NCI-H1092 (cell line): ENCODE results near the gene PTK6.
"Not testable (repeated sequence)": the region's sequence is repeated elsewhere in the genome, so short reads cannot be mapped to it uniquely, and the experiment has no call there.

Source experiments
- DNase-seq: peaks from one replicate; lab custom pipeline; 2025; lab: John Stamatoyannopoulos, UW

PTK6 gene

DNA sequence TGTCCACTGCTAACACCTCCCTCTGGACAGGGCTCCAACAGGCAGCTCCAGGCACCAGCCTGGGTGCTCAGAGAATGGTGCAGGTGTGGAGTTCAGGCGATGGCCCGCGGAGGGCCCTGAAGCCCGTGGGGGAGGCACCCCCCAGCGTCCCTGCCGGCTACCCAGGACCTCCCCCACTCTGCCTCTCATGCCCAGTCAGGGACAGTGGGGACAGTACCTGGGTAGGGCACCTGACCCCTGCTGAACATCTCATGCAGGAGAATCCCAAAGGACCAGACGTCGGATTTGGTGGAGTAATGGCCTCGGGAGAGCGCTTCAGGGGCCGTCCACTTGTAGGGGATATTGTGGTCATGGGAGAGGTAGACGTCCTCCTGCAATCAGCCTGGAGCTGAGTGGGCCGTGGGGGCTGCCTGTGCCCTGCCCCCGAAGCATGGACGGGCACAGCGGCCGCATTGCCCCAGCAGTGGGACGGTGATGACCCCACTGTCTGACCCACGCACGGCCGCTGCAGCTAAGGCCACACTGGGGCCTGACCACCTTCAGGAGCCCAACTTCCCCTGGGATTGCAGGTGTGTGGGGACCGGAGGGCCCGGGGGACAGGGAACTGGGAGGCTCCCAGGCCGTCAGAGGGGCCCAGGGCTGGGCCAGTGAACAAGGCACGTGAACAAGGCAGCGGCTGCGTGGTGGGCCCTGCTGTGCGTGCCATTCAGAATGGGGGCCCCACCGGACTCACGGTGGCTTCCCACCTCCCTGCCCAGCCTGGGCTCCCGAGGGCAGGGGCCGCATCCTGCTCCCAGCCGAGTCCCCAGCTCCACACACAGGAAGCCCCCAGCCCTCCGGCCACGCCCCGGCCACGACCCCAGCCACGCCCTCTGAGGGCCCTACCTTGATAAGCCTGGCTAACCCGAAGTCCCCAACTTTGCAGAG lies 7.1 kb downstream of the PTK6 start:
- no peak for DNase-seq

DNA sequence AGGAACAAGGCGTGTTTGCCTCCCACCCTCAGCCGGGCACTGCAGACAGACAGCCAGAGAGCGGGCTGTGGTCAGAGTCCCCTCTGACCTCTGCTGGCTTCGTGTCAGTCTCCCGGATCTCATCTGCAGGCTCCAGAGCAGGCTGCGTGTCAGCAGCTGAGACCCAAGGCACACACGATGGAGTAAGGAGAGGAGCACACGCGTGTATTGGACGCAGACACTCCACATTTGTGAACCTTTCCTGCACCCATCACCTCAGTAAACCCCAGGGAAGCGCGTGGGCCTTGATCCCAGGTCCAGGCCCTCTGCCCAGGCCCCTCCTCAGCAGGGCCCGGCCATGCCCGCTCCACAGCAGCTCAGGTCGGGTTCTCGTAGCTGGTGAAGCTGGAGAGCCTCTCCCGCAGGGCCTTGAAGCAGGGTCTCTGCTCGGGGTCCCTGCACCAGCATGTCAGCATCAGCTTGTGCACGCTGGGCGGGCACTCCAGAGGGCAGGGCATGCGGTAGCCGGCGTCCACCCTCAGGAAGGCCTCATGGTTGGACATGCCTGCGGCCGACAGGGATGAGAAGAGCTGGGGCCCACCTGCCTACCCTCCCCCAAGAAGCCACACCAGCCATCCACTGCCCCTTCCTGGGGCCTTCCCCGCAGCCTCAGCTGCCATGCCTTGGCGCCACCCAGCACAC lies 7.9 kb downstream of the PTK6 start:
- no peak for DNase-seq

GRCh38 chr20:63527184-63527583 lies 10.0 kb downstream of the PTK6 start:
- no peak for DNase-seq

DNA sequence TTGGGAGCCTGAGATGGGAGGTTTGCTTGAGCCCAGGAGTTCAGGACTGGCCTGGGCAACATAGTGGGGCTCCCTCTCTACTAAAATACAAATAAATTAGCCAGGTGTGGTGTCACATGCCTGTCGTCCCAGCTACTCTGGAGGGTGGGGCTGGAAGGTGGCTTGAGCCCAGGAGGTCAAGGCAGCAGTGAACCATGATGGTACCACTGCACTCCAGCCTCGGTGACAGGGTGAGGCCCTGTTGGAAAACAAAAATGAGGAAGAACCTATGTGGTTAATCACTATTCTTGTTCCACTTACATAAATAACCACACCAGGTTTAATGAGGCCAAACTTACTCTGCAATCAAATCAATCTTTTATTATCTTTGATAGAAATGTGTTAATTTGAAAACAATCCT lies 11.2 kb downstream of the PTK6 start:
- DNase-seq: no peak

- no peak for DNase-seq
These were observed 12.0 kb downstream of the PTK6 start for GRCh38 chr20:63525185-63525584.

GRCh38 chr20:63522981-63523611 lies 14.1 kb downstream of the PTK6 start:
- no peak for DNase-seq

DNA sequence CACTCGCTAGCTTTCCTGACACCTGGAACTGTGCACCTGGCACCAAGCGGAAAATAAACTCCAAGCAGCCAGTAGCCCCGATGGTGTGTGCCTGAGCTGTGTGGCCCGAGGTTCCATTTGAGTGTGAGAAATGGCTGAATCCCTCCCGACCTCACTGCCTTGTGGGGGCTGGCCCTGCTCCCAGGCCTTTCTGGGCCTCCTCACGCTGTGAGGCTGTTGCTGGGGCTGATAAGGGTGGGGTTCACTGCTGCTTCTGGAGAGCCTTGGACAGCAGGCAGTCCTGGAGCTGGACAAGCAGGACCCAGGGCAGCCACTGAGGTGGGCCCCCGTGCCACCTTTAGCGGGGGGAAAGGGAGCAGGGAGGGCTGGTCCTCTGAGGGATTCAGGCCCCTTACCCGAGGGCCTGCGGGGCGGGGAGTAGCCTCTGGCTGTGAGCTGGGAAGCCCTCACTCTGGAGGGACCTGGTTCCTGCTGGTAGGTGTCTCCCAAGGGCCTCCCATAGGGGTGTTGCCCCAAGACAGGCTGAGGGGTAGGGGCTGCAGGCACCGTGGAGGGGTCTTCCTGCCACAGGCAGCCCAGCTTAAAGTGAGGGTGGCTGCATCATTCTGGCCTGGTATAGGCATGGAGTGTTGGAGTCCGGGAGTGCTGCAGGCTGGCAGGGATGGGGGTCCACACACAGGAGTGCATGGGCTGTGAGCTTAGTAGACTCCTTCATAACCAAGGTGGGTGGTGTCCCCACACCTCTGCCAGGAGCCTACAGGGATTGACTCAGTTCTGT lies 14.9 kb downstream of the PTK6 start:
- DNase-seq: no peak

- DNase-seq: no peak
These were observed 15.6 kb downstream of the PTK6 start for GRCh38 chr20:63521602-63522001.

DNA sequence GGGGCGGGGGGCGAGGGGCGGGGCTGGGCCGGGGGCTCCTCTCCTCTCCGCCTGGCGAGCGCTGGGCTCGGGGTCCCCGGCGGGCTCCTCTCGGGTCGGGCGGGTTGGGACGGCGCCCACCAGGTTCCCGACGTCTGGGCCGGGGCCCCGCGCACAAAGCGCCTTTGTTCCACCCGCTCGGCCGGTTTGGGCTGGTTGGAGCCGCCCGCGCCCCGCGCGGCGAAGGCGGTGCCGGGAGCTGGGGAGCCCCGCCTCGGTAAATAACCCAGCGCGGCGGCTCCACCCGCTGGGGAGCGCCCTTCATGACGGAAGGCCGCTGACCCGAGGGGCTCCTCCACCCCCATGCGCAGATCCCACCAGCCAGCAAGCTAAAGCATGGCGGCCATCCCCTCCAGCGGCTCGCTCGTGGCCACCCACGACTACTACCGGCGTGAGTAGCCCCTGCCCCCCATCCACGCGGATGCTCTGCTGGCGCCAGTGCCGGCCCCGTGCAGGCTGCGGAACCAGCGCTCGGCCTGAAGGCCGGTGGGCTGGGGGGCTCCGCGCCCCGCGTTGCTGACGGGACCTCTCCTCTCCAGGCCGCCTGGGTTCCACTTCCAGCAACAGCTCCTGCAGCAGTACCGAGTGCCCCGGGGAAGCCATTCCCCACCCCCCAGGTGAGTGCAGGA lies 16.1 kb downstream of the PTK6 start:
- peak; percentile 54 for DNase-seq

DNA sequence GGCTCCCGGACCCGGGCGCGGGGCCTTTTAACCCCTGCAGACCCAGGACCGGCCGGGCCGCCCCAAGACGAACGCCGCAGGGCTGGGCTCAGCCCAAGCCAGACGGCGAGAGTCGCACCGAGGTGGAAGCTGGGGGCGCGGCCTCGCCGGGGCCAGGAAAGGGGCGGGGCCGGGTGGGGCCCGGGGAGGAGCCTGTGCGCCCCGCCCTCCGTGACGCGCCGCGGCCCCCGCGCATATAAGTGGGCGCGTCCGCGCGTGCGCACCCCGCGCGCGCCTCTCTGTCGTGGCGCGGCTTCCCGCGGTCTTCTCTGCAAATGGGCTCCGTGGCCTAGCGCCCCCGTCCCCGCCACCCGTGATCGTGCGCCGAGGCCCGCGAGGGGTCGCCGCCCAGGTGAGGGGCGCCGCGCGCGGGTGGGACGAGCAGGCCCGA lies 16.7 kb downstream of the PTK6 start, which contains the start of gene PPDPF:
PPDPF (plus strand) TSS at position 262 of the 430 bp plus-strand sequence. CDS start 544 bp downstream, outside the sequence.
- peak; percentile 49 for DNase-seq

DNA sequence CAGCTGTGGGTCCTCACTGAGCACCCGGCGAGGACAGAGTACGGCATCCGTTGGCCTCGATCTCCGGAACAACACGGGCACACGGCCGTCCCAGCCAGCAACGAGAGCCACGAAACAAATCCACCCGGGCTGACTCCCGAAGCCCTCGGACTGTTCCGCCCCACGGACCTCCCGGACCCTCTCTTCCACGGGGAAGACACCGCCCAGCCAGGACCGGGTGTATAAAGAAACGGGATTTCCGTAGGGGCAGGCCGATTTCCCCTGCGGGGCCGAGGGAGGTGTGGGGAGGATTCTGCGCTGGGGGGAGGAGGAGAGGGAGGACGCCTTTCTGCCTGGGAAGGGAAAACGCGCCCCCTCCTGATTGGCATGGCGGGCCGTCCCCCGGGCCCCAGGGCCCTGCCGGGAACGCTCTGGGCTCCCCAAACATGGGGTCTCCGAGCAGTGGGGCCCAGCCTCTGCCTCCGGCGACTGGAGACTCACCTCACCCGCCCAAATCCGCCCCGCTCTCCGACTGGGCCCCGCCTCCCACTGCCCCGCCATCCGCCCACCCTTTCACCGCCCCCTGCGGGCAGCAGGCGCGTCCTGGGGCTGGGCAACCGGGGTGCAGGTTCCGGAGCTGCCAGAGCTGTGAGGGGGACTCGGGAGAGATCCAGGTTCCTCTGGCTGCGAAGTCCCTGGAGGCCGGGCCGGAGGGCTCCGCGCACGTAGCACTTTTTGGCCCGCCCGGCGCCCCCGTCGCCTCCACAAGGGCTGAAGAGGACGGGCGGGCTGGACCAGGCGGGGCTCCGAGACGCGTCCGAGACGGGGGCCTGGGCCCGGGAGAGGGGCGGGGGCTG lies 17.3 kb downstream of the PTK6 start:
- DNase-seq: no peak

DNA sequence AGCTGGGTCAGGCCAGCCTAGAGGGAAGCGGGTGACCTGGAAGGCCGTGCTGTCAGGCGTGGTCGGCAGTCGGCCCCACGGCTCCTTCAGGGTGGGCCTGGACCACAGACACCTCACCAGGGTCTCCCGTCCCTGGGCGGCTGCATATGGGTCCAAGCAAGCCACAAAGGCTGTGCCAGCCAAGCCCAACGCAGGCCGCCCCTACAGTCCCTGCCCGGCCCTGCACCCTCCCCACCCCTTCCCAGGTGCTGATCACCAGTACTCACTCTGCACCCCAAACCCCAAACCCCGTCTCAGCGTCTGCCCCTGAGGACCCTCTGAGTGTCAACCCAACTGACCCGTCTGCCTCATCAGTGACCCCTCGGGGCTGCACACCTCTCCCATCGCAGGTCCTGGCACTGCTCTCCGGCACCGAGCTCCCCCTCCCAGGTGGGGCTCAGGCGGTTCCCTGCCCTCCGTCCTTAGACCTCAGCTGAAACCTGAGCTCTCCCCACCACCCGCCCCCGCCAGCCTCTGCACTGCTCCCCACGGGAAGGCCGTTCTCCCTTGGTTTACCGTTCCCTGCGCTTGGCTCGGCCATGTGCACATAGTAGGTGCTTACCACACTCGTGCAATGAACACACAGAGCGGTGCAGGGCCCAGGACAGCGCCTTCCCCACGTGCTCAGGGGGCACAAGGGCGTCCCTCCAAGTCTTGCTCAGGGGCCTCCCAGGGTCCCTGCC lies 18.1 kb downstream of the PTK6 start:
- no peak for DNase-seq

DNA sequence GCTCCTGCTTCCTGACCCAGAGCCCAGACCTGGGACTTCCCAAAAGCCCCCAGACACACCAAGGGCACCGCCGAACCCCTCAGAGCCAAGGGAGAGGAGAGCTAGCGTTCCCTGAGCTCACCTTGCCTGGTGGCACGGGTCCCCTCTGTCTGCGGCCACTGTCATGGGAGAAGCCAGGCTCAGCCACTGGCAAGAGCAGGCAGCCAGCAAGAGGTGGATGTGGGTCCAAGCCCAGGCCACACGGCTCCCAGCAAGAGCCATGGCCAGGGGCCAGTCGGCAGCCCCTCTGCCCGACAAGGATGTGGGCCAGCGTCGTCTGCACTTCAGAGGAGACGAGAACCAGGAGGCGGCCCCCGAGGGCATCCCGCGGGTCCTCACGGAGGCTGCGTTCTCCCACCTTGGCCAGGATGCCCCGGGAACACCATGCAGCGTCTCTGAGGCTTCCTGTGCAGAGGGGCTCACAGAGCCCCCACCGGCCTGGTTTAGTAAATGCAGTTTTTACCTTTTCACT lies 18.8 kb downstream of the PTK6 start:
- no peak for DNase-seq

DNA sequence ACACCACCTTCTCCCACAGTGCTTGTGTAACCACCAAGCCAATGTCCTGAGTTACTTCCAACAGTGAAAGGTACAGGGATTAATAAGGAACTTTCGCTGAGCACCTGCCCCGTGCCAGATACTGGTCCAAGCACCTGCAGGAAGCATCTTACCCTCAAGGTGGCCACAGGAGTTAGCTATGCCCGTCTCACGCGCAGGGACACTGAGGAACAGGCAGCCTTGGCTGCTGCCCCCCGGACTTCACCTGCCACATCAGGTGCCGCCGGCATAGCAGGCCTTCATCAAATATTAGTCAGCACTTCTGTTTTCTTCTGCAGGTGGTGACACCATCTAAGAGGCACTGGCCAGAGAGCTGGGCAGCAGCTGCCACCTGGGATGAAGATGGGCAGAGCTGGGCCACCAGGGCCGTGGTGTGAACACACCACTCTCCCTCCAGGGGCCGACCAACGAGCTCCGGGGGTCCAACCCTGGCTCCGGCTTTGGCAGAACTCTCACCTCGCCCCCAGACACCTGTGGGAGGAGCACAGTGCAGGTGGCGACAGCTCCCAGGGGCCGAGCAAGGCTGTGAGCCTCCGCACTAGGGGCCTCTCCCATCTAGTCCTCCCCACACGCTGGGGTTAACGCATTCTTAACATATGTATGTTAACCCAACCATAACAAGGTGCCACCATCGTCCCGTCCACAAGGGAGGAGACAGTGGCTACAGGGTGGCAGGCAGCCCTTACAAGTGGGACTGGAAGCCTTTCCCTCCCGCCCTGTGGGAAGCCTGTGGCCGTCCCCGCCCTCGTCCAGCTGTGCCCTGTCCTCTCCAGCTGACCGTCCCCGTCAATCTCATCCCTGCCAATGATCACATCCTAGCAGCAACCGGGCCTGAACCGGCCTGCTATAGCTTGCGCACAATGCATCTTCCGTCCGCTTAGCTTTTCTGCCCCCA lies 19.5 kb downstream of the PTK6 start:
- no peak for DNase-seq

DNA sequence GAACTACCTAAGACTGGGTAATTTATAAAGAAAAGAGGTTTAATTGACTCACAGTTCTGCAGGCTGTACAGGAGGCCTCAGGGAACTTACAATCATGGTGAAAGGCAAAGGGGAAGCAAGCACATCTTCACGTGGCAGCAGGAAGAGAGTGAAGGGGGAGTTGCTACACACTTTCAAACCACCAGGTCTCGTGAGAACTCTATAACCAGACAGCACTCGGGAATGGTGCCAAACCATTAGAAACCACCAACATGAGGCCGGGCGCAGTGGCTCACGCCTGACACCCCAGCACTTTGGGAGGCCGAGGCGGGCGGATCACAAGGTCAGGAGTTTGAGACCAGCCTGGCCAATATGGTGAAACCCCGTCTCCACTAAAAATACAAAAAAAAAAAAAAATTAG lies 22.7 kb downstream of the PTK6 start:
- not testable (repeated sequence) for DNase-seq

DNA sequence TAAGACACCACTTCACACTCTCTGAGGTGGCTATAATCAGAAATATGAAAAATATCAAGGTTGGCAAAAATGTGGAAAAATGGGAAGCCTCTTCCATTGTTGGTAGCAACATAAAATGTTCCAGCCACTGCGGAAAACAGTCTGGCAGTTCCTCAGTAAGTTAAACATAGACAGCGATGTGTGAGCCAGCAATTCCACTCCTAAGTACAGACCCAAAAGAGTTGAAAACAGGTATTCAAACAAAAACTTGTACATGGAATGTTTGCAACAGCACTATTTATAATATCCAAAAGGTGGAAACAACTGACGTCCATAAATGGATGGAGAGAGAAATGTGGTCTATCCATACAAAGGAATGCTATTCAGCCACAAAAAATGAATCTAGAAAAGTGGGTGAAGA lies 24.0 kb downstream of the PTK6 start:
- no peak for DNase-seq

- DNase-seq: no peak
These were observed 28.1 kb downstream of the PTK6 start for GRCh38 chr20:63509088-63509564.

- no peak for DNase-seq
These were observed 29.0 kb downstream of the PTK6 start for GRCh38 chr20:63508072-63508768.
